Activated naive CD8-positive, alpha-beta T cell (primary cell): ENCODE measurements around the gene SHC2.
"Not testable (repeated sequence)": the region's sequence is repeated elsewhere in the genome, so short reads cannot be mapped to it uniquely, and the experiment has no call there.

Experiments used
- H3K27ac Mint-ChIP-seq: one replicate; pipeline ENCODE4 v1.8.0; 2021; ENCODE audit warnings: mixed read lengths
- H3K27me3 Mint-ChIP-seq: one replicate; pipeline ENCODE4 v1.8.0; 2021; ENCODE audit warnings: mixed read lengths
- H3K36me3 Mint-ChIP-seq: one replicate; pipeline ENCODE4 v1.8.0; 2021; ENCODE audit warnings: mixed read lengths
- H3K4me1 Mint-ChIP-seq: one replicate; pipeline ENCODE4 v1.8.0; 2021; ENCODE audit warnings: low read depth, mixed read lengths
- H3K4me3 Mint-ChIP-seq: one replicate; pipeline ENCODE4 v1.8.0; 2021; ENCODE audit warnings: mild to moderate bottlenecking, mixed read lengths
- H3K9me3 Mint-ChIP-seq: one replicate; pipeline ENCODE4 v1.8.0; 2021; ENCODE audit warnings: low read depth, mixed read lengths

The SHC2 gene

DNA sequence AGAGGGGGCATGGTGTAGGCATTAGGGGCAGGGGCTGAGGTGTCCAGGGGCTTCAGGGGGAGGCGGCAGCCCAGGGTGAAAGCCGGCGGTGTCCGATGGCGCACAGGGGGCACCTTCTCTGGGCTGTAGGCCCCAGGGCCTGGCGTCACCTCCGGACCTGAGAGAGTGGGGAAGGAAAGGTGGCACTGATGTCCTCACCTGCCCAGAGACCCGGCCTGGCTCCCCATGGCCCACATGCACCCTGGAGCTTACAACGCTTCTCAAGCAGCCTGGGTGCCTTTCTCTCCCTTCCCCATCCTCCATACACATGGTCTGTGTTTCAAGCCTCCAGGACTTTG is 3.3 kb upstream of the SHC2 start:
- Mint-ChIP-seq H3K36me3 (no peaks in the 10 kb centered on the region), H3K9me3 (no peaks in the 10 kb centered on the region), H3K27ac (no peak overlapping the region), H3K4me1 (peaks cover 7% of the 10 kb centered on the region), H3K4me3 (no peak overlapping the region), H3K27me3 (no peaks in the 10 kb centered on the region)

DNA sequence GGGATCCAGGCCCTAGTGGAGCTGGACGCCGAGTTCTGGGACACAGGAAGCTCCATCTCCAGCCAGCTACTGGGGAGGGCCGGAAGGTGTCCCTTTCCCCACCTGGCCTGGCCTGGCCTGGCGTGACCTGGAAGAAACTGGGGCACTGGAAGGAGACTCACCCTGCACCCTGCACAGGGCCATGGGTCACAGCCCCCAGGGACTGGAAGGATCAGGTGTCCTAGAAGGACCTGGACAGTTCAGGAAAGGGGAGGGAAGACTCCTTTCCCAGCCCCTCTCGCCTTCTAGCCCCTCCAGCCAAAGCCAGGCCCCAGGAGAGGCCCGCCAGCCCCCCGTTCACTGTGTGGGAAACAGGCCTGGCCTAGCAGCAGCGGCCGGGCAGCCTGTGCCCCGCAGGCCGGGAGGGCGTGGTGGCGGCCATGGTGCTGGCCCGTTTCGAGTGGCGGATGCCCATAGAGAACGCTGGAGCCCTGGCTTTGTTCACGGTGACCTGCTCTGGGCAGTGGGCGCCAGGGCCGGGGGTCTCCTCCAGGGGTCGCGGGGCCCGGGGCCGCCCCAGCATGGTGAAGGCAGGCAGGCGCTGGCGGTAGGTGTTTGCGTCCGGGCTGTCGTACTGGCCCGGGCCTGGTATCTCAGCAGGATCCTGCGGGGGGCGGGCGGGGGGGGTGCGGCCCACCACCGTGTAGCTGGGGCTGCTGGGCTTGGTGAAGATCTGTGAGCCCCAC is 2.8 kb upstream of the SHC2 start:
- Mint-ChIP-seq H3K27ac (no peak overlapping the region), H3K4me3 (no peak overlapping the region), H3K9me3 (no peaks in the 10 kb centered on the region), H3K36me3 (no peaks in the 10 kb centered on the region), H3K4me1 (peaks cover 7% of the 10 kb centered on the region), H3K27me3 (no peaks in the 10 kb centered on the region)

DNA sequence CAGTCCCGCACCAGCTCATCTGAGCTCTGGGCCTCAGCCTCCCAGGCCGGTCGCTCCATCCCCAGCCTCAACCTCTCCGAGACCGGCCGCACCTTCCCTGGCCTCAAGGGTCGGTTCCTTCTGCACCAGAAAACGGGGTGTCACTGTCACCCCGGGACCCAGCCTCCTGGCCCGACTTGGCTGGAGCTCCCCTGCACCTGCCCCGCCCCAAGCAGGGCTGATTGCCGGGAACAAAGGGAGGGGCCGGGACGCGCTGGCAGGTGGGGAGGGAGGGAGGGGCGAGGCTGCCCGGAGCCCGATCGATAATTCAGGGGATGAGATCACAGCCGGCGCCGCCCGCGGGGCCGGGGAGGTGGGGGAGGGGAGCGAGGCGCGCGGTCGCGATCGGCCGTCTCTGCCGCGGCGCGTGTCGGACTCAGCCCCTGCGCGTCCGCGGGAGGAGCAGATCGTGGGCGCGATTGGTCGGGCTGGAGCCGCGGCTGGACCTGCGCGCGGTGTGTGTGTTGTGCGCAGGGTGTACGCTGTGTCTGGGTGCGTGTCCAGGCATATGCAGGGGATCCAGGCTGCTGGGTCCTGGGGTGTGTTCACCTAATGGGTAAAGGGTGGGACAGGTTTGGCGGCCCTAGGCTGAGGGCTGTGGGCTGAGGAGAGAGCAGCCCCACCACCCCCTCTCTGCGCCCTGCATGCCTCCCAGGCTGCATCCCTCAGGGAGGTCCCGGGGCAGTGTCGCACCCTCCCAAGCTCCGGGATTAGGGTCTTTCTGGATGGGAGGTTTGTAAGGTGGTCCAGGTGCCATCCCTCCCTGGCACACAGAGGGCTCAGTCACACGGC is 1.1 kb upstream of the SHC2 start:
- peak overlapping the region; percentile 73 for H3K4me3 Mint-ChIP-seq
- peaks cover 12% of the 10 kb centered on the region for H3K4me1 Mint-ChIP-seq
- no peaks in the 10 kb centered on the region for H3K9me3 Mint-ChIP-seq
- H3K36me3 Mint-ChIP-seq = no peaks in the 10 kb centered on the region
- H3K27ac Mint-ChIP-seq = no peak overlapping the region
- no peaks in the 10 kb centered on the region for H3K27me3 Mint-ChIP-seq

GRCh38 chr19:459724-460511 is 915 bp downstream of the SHC2 start:
- no peak overlapping the region for H3K27ac Mint-ChIP-seq
- H3K27me3 Mint-ChIP-seq = no peaks in the 10 kb centered on the region
- peak overlapping the region; percentile 76 for H3K4me3 Mint-ChIP-seq
- peaks cover 12% of the 10 kb centered on the region for H3K4me1 Mint-ChIP-seq
- no peaks in the 10 kb centered on the region for H3K36me3 Mint-ChIP-seq
- H3K9me3 Mint-ChIP-seq = no peaks in the 10 kb centered on the region

DNA sequence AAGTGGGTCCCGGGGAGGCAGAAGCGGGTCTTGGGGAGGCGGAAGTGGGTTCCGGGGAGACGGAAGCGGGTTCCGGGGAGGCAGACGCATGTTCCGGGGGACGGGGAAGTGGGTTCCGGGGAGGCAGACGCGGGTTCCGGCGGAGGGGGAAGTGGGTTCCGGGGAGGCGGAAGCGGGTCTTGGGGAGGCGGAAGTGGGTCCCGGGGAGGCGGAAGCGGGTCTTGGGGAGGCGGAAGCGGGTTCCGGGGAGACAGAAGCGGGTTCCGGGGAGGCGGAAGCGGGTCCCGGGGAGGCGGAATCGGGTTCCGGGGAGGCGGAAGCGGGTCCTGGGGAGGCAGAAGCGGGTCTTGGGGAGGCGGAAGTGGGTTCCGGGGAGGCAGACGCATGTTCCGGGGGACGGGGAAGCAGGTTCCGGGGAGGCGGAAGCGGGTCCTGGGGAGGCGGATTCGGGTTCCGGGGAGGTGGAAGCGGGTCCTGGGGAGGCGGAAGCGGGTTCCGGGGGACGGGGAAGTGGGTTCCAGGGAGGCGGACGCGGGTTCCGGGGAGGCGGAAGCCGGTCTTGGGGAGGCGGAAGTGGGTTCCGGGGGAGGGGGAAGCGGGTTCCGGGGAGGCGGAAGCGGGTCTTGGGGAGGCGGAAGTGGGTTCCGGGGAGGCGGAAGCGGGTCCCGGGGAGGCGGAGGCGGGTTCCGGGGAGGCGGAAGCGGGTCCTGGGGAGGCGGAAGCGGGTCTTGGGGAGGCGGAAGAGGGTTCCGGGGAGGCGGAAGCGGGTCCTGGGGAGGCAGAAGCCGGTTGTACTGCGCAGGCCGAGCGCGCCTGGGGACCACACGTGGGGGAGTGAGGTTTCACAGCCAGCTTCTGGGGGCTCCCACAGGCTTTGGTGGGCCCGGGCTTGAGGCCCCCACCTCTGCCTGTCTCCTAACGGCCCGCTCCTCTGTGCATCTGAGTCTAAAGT is 2.5 kb downstream of the SHC2 start:
- Mint-ChIP-seq H3K9me3 (no peaks in the 10 kb centered on the region), H3K4me1 (peaks cover 12% of the 10 kb centered on the region), H3K36me3 (no peaks in the 10 kb centered on the region), H3K4me3 (no peak overlapping the region), H3K27ac (no peak overlapping the region), H3K27me3 (no peaks in the 10 kb centered on the region)

GRCh38 chr19:457636-458035 is 3.2 kb downstream of the SHC2 start:
- Mint-ChIP-seq H3K9me3 (no peaks in the 10 kb centered on the region), H3K4me3 (no peak overlapping the region), H3K27ac (no peak overlapping the region), H3K4me1 (peaks cover 12% of the 10 kb centered on the region), H3K36me3 (no peaks in the 10 kb centered on the region), H3K27me3 (no peaks in the 10 kb centered on the region)

DNA sequence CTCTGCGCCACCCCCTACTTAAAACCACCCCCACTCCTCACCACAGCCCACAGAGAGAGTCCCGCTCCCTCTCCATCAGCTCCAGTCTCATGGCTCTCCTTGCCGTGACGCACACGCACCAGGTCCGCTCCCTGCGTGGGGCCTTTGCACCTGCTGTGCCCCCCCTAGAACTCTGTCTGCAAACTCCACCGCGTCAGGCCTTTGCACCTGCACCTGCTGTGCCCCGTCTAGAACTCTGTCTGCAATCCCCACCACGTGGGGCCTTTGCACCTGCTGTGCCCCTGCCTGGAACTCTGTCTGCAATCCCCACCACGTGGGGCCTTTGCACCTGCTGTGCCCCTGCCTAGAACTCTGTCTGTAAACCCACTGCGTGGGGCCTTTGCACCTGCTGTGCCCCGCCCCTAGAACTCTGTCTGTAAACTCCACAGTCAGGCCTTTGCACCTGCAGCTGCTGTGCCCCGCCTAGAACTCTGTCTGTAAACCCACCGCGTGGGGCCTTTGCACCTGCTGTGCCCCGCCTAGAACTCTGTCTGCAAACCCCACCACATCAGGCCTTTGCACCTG is 4.2 kb downstream of the SHC2 start:
- Mint-ChIP-seq H3K9me3 (no peaks in the 10 kb centered on the region), H3K27me3 (no peaks in the 10 kb centered on the region), H3K27ac (no peak overlapping the region), H3K36me3 (no peaks in the 10 kb centered on the region), H3K4me3 (no peak overlapping the region), H3K4me1 (peaks cover 11% of the 10 kb centered on the region)

DNA sequence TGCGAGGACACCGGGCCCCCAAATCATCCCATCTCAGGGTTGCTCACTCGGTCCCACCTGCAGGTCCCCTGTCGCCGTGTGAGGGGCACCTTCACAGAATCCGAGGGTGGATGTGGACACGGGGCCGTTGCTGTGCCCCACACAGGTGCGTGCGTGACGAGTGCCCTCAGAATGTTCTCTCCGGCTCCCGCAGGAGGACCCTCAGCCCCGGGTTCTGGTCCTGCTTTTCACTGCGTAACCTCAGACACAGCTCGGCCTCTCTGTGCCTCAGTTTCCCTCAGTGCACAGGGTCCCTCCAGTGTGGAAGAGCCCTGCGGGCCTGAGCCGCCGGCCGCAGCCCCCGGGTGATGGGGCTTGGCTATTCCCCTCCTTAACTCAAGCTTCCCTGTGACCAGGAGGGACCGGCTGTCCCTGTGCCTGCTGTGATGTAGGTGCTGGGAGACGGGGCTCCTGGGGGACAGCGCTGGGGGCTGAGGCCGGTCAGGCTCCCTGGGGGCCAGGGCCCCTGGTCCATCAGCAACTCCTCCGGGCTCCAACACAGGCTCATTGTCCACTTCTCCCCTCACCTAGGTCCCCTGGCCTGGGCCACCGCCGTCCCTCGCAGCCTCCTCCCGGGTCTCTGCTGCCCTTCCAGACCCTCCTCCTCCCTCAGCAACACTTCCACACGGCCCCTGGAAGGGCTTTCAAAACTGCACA is 4.8 kb downstream of the SHC2 start:
- Mint-ChIP-seq H3K9me3 (no peaks in the 10 kb centered on the region), H3K27me3 (no peaks in the 10 kb centered on the region), H3K4me1 (peaks cover 10% of the 10 kb centered on the region), H3K36me3 (no peaks in the 10 kb centered on the region), H3K27ac (no peak overlapping the region), H3K4me3 (no peak overlapping the region)

DNA sequence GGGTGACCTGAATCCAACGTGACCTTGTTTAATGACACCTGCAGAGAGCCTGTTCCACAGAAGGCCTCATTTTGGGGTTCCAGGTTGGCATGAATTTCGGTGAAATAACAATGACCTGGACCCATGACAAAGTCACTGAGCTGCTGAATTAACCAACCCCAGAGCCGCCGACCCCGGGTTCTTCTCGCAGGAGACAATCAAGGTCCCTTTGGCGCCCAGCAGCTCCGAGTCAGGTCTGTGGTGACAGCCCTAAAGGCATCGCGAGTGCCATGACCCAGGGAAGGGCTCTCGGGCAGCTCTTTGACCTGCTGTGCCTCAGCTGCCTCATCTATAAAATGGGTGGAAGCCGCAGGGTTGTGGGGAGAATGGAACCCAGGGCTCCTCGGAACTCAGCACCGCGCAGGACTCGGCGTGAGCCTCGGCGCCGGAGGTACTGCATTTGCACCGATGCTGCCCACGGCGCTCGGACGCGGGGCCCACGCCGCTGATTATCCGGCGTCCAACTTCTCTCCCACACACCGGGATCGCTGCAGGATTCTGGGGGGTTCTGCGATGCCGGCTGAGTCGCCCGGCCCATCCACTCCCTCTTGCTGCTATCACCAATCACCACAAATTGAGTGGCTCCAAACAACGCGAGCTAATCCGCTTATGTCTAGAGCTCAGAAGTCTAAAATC is 5.7 kb downstream of the SHC2 start:
- Mint-ChIP-seq H3K9me3 (no peaks in the 10 kb centered on the region), H3K36me3 (no peaks in the 10 kb centered on the region), H3K27me3 (no peaks in the 10 kb centered on the region), H3K4me3 (no peak overlapping the region), H3K4me1 (peaks cover 10% of the 10 kb centered on the region), H3K27ac (no peak overlapping the region)

DNA sequence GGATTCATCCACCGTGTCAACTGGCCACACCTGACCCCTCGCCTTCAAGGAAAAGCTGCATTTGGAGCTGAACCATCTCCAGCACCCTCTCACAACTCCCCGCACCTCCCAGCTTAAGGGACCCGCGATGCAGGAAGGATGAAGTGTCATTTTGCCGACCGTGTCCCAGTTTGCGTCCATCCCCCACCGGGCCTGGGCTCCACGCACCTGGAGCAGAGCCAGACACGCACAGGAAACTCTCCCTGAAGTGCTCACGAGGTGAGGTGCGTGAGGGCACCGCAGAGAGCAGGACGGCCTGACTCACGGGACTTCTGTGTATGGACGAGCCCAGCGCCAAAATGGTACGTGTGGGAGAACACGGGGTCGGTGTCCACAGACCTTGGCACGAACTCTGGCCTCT is 7.2 kb downstream of the SHC2 start:
- H3K27ac Mint-ChIP-seq = no peak overlapping the region
- no peak overlapping the region for H3K4me3 Mint-ChIP-seq
- no peaks in the 10 kb centered on the region for H3K27me3 Mint-ChIP-seq
- H3K4me1 Mint-ChIP-seq = peaks cover 6% of the 10 kb centered on the region
- no peaks in the 10 kb centered on the region for H3K36me3 Mint-ChIP-seq
- H3K9me3 Mint-ChIP-seq = no peaks in the 10 kb centered on the region

- no peak overlapping the region for H3K27ac Mint-ChIP-seq
- H3K4me3 Mint-ChIP-seq = no peak overlapping the region
- H3K27me3 Mint-ChIP-seq = no peaks in the 10 kb centered on the region
Measured at GRCh38 chr19:452829-453228, 8.0 kb downstream of the SHC2 start.

GRCh38 chr19:450912-451481 is 9.8 kb downstream of the SHC2 start:
- not testable (repeated sequence) for H3K36me3 Mint-ChIP-seq, H3K27me3 Mint-ChIP-seq, H3K9me3 Mint-ChIP-seq, H3K27ac Mint-ChIP-seq, H3K4me3 Mint-ChIP-seq, H3K4me1 Mint-ChIP-seq

More at GRCh38 chr19:452829-453228, 8.0 kb downstream of the SHC2 start:
- H3K36me3 Mint-ChIP-seq = no peaks in the 10 kb centered on the region
- H3K9me3 Mint-ChIP-seq = no peaks in the 10 kb centered on the region
- H3K4me1 Mint-ChIP-seq = peaks cover 6% of the 10 kb centered on the region

DNA sequence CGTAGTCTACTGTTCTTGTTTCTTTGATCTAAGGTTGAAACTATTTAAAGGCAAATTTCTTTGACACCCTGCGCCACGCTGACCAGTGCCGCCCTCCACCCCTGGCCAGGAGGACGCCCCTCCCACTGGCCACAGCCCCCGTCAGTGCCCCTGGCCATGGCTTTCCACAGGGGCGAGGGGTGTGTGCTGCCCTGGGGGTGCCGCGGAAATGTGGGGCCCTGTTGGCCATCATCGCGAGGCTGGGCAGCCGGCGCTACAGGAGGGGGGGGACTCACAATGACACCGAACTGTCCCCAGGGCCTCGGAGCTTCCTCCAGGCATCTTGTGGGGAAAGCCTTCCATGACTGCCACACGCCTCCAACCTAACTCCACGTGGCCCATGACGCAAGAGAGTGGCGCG is 10.9 kb downstream of the SHC2 start:
- H3K36me3 Mint-ChIP-seq = no peaks in the 10 kb centered on the region
- H3K4me1 Mint-ChIP-seq = no peaks in the 10 kb centered on the region
- no peak overlapping the region for H3K27ac Mint-ChIP-seq
- H3K9me3 Mint-ChIP-seq = no peaks in the 10 kb centered on the region
- no peak overlapping the region for H3K4me3 Mint-ChIP-seq
- H3K27me3 Mint-ChIP-seq = no peaks in the 10 kb centered on the region
